ENCODE results near the gene GRHL1.

Gene GRHL1

GRCh38 chr2:9965119-9965822, 13.8 kb downstream of the GRHL1 start:
- H3K27ac ChIP-seq (ENCODE audit: low read length), result peak overlapping the region; percentile 9
- H3K4me2 ChIP-seq (ENCODE audit: low read length), result peak overlapping the region; percentile 67
- no peaks in the 10 kb centered on the region for H3K27me3 ChIP-seq (ENCODE audit: low read depth, low read length)
- peaks cover 44% of the 10 kb centered on the region for H3K4me1 ChIP-seq (ENCODE audit: low read length)
- TF ChIP-seq, protein P1, sequence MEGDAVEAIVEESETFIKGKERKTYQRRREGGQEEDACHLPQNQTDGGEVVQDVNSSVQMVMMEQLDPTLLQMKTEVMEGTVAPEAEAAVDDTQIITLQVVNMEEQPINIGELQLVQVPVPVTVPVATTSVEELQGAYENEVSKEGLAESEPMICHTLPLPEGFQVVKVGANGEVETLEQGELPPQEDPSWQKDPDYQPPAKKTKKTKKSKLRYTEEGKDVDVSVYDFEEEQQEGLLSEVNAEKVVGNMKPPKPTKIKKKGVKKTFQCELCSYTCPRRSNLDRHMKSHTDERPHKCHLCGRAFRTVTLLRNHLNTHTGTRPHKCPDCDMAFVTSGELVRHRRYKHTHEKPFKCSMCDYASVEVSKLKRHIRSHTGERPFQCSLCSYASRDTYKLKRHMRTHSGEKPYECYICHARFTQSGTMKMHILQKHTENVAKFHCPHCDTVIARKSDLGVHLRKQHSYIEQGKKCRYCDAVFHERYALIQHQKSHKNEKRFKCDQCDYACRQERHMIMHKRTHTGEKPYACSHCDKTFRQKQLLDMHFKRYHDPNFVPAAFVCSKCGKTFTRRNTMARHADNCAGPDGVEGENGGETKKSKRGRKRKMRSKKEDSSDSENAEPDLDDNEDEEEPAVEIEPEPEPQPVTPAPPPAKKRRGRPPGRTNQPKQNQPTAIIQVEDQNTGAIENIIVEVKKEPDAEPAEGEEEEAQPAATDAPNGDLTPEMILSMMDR (IDR thresholded peaks at IDR 0.05; ENCODE audit: low read depth, low read length), result no peak
- TF ChIP-seq EZH2phosphoT487 (IDR thresholded peaks at IDR 0.05; ENCODE audit: low read depth), result no peak
- H2AFZ ChIP-seq (ENCODE audit: low read depth, low read length), result peak overlapping the region; percentile 32
- H3K9me3 ChIP-seq (ENCODE audit: insufficient read depth, low read length), result no peaks in the 10 kb centered on the region
- no peaks in the 10 kb centered on the region for H3K36me3 ChIP-seq (replicated peaks; ENCODE audit: low read depth, low read length)
- H4K20me1 ChIP-seq (ENCODE audit: insufficient read depth, low read length), result no peaks in the 10 kb centered on the region
- peak overlapping the region; percentile 47 for H3K4me3 ChIP-seq (ENCODE audit: low read length)
- no peaks in the 10 kb centered on the region for H3K79me2 ChIP-seq (ENCODE audit: low read length)
- 0 out of 2 replicates have a peak overlapping the region, but pooled peaks have one; percentile 5 for H3K9ac ChIP-seq (ENCODE audit: low read length)

GRCh38 chr2:9966491-9967022, 15.1 kb downstream of the GRHL1 start:
- Histone ChIP-seq H4K20me1 (ENCODE audit: insufficient read depth, low read length) (no peaks in the 10 kb centered on the region), H3K27ac (ENCODE audit: low read length) (no peak overlapping the region), H2AFZ (ENCODE audit: low read depth, low read length) (no peak overlapping the region), H3K9ac (ENCODE audit: low read length) (no peak overlapping the region), H3K4me1 (ENCODE audit: low read length) (peaks cover 44% of the 10 kb centered on the region), H3K4me2 (ENCODE audit: low read length) (0 out of 2 replicates have a peak overlapping the region, but pooled peaks have one; percentile 70), H3K79me2 (ENCODE audit: low read length) (no peaks in the 10 kb centered on the region), H3K27me3 (ENCODE audit: low read depth, low read length) (no peaks in the 10 kb centered on the region), H3K4me3 (ENCODE audit: low read length) (no peak overlapping the region), H3K36me3 (replicated peaks; ENCODE audit: low read depth, low read length) (no peaks in the 10 kb centered on the region), H3K9me3 (ENCODE audit: insufficient read depth, low read length) (no peaks in the 10 kb centered on the region)
- TF ChIP-seq EZH2phosphoT487 (IDR thresholded peaks at IDR 0.05; ENCODE audit: low read depth), result no peak
- TF ChIP-seq, protein P1 (IDR thresholded peaks at IDR 0.05; ENCODE audit: low read depth, low read length), result no peak

GRCh38 chr2:9967053-9967775, 15.7 kb downstream of the GRHL1 start:
- Histone ChIP-seq H3K36me3 (replicated peaks; ENCODE audit: low read depth, low read length) (no peaks in the 10 kb centered on the region), H3K4me2 (ENCODE audit: low read length) (peak overlapping the region; percentile 70), H3K4me1 (ENCODE audit: low read length) (peaks cover 44% of the 10 kb centered on the region), H3K4me3 (ENCODE audit: low read length) (peak overlapping the region; percentile 55), H3K27ac (ENCODE audit: low read length) (peak overlapping the region; percentile 70), H3K9ac (ENCODE audit: low read length) (peak overlapping the region; percentile 25; the same call in 1 of the 2 replicates), H3K9me3 (ENCODE audit: insufficient read depth, low read length) (no peaks in the 10 kb centered on the region), H2AFZ (ENCODE audit: low read depth, low read length) (no peak overlapping the region), H4K20me1 (ENCODE audit: insufficient read depth, low read length) (no peaks in the 10 kb centered on the region), H3K27me3 (ENCODE audit: low read depth, low read length) (no peaks in the 10 kb centered on the region), H3K79me2 (ENCODE audit: low read length) (no peaks in the 10 kb centered on the region)
- TF ChIP-seq, protein P1 (IDR thresholded peaks at IDR 0.05; ENCODE audit: low read depth, low read length), result no peak
- TF ChIP-seq EZH2phosphoT487 (IDR thresholded peaks at IDR 0.05; ENCODE audit: low read depth), result no peak
